HG02798 (cell line): ENCODE data around the gene MYH10.

Experiments used
- ATAC-seq: cut with Tn5 transposase; IDR thresholded peaks from one replicate; pipeline ENCODE4 v1.9.1; 2021; ENCODE audit warnings: mild to moderate bottlenecking; ENCODE audit not compliant: unreplicated experiment, poor library complexity

Gene MYH10

DNA sequence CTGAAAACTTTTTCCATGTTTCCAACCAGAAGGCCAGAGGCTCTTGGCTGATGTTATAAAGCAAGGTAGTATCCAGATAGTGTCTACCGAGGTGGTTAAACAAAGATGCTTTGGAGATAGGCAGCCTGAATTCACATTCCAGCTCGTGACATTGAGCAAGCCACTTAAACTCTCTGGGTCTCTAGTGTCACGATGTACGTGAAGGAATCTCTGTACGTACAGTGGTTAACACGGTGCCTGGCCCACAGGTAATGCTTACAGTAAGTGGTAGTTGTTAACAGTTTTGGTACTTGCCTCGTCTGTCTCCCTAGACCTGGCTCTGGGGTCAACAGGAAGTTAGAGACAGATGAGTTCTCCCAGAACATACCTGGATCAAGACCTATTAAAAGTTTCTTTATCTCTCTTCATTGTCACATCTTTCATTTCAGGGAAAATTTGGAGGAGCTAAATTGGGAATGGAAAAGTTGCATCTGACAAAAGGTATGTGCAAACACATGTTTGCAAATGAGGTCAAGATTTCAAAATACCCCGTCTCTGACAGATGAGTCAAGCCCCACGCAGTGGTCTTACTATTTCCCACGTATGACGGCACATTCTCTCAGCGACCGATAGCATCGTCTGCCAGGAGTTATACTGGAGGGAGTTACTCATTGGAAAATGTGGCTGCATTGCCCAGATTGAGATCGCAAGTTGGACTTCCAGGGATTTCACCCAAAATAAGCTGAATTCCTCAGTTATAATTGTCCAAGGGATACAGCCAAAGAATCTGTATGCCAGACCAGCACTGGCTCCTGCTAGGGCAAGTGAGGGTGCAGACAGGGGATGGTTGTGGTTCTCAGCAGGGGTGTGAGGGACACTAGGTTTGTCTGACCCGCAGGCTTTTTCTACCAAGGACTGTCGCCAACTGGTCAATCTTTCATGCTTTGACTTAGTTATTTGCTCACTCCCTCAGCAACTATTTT lies 18.9 kb upstream of the MYH10 start:
- no peak for ATAC-seq

DNA sequence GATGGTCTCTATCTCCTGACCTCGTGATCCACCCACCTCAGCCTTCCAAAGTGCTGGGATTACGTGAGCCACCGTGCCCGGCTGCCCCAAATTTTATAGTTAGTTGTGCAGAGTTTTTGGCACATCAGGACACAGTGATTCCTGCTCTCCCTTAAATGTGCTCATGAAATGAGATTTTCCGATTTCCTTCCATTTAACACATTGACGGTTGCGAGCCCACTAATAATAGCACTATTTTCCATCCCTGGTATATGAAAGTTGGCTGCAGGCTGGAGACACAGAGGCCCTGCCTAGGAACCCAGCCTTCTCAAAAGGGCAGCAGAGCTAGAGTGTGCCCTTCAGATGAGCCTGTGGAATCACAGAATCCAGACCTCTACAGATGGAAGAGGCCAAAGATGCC lies 17.4 kb upstream of the MYH10 start:
- ATAC-seq: no peak

DNA sequence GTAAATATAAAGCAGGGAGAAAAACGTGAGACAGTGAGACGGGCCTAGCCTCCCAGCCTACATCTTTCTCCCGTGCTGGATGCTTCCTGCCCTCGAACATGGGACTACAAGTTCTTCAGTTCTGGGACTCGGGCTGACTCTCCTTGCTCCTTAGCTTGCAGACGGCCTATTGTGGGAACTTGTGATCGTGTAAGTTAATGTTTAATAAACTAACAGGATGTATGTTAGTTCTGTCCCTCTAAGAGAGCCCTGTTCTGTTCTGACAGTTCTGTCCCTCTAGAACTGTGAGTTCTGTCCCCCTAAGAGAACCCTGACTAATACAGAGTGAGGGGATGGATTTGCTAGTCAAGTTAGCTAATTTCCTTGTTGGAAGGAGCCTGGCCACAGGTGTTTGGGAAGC lies 16.7 kb upstream of the MYH10 start:
- ATAC-seq: no peak

DNA sequence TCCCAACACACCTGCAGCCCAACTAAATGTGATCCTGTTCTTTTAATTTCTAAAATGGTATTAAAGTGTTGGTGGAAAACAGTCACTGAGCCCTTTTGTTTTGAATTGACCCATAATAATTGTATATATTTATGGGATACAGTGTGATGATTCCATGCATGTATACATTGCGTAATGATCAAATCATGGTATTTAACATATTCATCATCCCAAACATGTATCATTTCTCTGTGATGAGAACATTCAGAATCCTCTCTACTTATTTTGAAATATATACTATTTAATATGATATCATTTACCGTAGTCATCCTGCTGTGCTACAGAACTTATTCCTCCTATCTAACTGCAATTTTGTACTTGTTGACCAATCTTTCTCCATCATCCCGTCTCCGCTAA lies 14.0 kb upstream of the MYH10 start:
- ATAC-seq: no peak

DNA sequence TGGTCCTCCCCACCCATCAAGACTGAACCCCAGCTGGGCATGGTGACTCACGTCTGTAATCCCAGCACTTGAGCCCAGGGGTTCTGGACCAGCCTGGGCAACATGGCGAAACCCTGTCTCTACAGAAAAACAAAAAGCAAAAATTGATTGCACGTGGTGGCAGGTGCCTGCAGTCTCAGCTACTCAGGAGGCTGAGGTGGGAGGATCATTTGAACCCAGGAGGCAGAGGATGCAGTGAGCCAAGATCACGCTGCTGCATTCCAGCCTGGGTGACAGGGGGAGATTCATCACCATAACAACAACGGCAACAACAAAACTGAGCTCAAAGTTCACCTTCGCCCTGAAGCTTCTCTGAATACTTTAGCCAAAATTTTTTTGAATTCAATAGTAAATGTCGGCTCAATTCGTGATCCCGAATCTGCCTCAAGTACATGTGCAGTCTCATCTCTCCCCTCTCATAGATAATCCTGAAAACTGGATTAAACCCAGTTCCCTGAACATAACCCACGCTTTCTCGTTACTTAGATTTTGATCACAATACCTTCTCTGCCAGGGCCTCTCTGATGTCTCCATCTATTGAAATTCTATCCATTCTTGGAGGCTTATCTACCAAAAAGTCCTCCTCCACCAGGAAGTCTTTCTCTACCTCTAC lies 13.5 kb upstream of the MYH10 start:
- no peak for ATAC-seq

DNA sequence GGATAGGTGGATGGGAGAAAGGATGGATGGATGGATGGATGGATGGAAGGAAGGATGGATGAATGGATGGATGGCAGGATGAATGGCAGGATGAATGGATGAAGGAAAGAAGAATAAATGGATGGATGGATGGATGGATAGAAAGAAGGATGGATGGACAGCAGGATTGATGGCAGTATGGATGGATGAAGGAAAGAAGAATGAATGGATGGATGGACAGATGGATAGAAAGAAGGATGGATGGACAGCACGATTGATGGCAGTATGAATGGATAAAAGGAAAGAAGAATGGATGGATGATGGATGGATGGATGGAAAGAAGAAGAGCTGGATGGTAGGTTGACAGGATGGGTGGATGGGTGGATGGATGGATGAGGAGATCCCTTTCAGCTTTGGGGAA lies 9.2 kb upstream of the MYH10 start:
- ATAC-seq: no peak

GRCh38 chr17:8632061-8632460 lies 1.5 kb upstream of the MYH10 start:
- ATAC-seq: no peak

DNA sequence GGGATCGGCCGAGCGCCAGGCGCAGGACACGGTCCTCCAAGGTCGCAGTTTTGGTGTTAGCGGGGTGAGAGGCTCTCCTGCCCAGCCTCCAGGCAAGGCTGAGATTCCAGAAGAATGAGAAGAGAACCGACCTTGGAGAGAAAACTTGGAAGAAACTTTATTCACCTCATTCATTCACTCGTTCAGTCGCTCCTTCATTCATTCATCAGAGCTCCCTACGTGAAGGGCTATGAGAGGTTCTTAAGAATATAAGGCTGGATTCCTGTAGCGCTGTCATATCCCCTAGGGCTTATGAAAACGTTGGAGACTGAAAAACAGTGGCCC lies 991 bp upstream of the MYH10 start:
- no peak for ATAC-seq

DNA sequence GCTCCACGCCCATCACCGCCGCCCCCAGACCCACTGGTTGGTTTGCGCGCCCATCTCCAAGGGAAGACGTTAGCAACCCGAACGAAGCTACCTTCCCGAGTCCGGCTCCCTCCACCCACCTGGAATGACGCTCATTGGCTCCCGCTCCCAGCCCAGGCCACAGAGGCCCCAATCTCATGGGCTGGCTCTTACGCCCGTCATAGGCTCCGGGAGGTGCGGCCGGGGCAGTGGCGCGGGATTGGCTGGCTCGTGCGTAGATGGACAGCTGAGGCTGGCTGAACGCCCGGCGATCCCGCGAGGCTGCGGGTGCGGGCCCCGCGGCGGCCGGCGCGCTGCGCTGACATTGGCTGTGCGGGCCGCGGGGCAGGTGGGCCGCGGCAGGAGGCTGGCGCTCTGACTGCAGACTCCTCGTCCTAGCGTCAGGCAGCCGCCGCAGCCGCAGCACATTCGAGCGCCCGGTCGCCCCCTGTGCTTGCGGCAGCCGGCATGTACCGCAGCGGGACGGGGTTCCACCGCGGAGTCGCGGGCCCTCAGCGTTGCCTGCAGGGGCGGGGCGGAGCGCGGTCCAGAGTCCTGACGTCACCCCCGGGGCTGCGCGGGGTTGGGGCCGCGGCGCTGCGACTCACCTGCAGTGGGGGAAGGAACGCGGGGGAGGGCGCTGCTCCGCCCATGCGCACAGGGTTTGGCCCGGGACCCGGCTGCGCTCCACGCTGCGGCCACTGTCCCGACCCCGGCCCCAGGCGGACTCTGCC lies 453 bp upstream of the MYH10 start:
- ATAC-seq: peak; percentile 97

GRCh38 chr17:8629371-8630226 lies 926 bp downstream of the MYH10 start:
- no peak for ATAC-seq

- no peak for ATAC-seq
Measured at GRCh38 chr17:8628609-8629169, 1.8 kb downstream of the MYH10 start.

- ATAC-seq: no peak
Measured at GRCh38 chr17:8628172-8628571, 2.4 kb downstream of the MYH10 start.

DNA sequence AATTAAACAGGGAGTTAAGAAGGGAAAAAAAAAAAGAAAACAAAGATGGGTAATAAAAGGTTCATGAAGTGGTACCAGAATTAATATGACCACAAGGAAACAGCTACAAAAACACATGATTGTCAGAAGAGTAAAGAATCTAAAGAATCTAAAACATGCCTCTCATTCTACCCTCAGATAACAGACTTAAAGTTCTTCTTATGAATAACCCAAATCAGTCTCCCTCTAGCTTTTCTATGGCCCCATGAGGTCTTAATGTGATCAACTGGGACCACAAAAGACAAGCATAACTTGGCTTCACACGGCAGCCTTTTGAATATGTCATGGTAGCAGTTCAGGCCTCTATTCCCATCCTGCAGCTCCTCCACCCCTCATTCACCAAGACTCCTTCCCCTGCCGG lies 6.9 kb downstream of the MYH10 start:
- no peak for ATAC-seq

GRCh38 chr17:8622191-8622590 lies 8.3 kb downstream of the MYH10 start:
- ATAC-seq: no peak

GRCh38 chr17:8621585-8621984 lies 8.9 kb downstream of the MYH10 start:
- no peak for ATAC-seq

GRCh38 chr17:8619294-8619693 lies 11.2 kb downstream of the MYH10 start:
- ATAC-seq: no peak

DNA sequence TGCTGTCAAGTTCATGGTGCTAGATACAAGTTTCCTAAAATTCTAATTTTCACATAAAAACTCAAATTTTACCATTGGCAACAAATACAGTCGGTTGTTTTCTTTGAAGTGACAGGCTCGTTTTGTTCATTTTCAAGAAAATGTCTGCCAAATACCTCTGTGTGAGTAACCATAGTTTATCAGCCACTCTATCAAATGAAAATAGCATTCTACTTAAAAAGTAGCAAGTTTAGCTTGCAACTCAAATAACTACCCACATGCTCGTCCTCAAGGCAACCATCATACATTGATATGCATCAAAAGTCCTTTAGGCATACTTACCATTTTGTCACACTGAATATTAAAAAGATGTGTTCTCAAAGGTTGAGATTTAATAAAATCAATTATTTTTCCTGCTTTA lies 11.7 kb downstream of the MYH10 start:
- ATAC-seq: no peak

- no peak for ATAC-seq
Measured at GRCh38 chr17:8614988-8615387, 15.5 kb downstream of the MYH10 start.

- ATAC-seq: no peak
Measured at GRCh38 chr17:8611619-8612298, 18.8 kb downstream of the MYH10 start.
